Suprapubic skin (tissue), 3 donors: ENCODE results near the gene ITPRIPL2.

Experiments used
- EP300 ChIP-seq: sonication (generic); formaldehyde crosslinking; IDR thresholded peaks from one replicate; pipeline ENCODE4 v1.6.1; 2017; ENCODE audit warnings: antibody characterized with exemption
- POLR2A ChIP-seq, 2 donors: fragments of 450-650 bp; IDR thresholded peaks; one replicate each; pipeline ENCODE4 v1.6.1; 2017; ENCODE audit warnings: antibody characterized with exemption in 2 of 2, mild to moderate bottlenecking in 2 of 2, moderate library complexity in 2 of 2
- TF ChIP-seq, protein P1 (sequence below), 2 donors: fragments of 200-600 bp in 1 of 2; fragments of 450-650 bp in 1 of 2; sonication (generic) in 1 of 2; IDR thresholded peaks; one replicate each; pipeline ENCODE4 v1.5.1; 2016 to 2019; ENCODE audit warnings: antibody characterized with exemption in 2 of 2, mild to moderate bottlenecking in 1 of 2, moderate library complexity in 1 of 2

DNA sequence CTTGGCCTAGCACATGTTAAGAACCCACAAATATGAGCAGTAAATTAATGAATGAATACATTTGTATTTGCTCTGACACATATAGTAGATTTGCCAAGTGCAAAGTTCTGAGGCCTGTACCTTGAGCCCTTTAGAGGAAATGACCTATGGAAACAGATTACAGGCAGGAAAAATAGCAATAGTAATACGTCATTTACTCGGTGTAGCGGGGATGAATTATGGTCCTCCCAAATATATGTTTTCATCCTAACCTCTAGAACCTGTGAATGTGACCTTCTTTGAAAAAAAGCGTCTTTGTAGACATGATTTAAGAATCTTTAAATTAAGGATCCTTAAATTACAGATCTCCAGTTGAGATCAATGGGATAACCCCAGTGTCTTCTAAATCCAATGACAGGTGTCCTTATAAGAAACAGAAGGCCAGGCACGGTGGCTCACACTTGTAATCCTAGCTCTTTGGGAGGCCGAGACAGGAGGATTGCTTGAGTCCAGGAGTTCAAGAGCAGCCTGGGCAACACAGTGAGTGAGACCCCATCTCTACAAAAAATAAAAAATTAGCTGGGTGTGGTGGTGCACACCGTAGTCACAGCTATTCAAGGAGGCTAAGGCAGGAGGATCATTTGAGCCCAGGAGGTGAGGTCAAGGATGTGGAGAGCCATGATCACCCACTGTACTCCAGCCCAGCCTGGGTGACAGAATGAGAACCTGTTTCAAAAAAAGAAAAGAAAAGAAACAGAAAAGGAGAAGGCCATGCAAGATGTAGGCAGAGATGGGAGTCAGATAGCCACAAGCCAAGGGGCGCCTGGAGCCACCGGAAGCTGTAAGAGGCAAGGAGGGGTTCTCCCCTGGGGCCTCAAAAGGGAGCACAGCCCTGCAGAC is 5.1 kb upstream of the ITPRIPL2 start:
- TF ChIP-seq, protein P1, sequence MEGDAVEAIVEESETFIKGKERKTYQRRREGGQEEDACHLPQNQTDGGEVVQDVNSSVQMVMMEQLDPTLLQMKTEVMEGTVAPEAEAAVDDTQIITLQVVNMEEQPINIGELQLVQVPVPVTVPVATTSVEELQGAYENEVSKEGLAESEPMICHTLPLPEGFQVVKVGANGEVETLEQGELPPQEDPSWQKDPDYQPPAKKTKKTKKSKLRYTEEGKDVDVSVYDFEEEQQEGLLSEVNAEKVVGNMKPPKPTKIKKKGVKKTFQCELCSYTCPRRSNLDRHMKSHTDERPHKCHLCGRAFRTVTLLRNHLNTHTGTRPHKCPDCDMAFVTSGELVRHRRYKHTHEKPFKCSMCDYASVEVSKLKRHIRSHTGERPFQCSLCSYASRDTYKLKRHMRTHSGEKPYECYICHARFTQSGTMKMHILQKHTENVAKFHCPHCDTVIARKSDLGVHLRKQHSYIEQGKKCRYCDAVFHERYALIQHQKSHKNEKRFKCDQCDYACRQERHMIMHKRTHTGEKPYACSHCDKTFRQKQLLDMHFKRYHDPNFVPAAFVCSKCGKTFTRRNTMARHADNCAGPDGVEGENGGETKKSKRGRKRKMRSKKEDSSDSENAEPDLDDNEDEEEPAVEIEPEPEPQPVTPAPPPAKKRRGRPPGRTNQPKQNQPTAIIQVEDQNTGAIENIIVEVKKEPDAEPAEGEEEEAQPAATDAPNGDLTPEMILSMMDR (IDR thresholded peaks at IDR 0.05) = no peak
- no peak for TF ChIP-seq EP300
- TF ChIP-seq POLR2A (IDR thresholded peaks at IDR 0.05) = no peak
